OCI-LY7 (cell line): Measurements from ENCODE around the gene CEP290.

ENCODE experiments used
- CTCF ChIP-seq: fragments of 200-600 bp; sonication (generic); conservative IDR thresholded peaks from 2 replicates; pipeline ENCODE4 v1.5.1; 2014; ENCODE audit warnings: mild to moderate bottlenecking, antibody characterized with exemption, low read length, moderate library complexity, mixed read lengths
- EZH2phosphoT487 ChIP-seq: fragments of 200-600 bp; sonication (generic); IDR thresholded peaks from 2 replicates; pipeline ENCODE4 v1.6.1; 2018; ENCODE audit warnings: low read depth, borderline replicate concordance, mild to moderate bottlenecking, mixed run types, antibody characterized with exemption, low read length, moderate library complexity, mixed read lengths

GRCh38 chr12:88144546-88145468 lies 2.9 kb upstream of the CEP290 start:
- TF ChIP-seq EZH2phosphoT487 (no peak), CTCF (no peak)
